HCT116 (cell line): ENCODE data around the gene YEATS4.

ENCODE experiments used
- CEBPB ChIP-seq: IDR thresholded peaks from 2 replicates; pipeline ENCODE4 v1.6.1; 2012; ENCODE audit warnings: low read depth
- CTCF ChIP-seq, 3 experiments: fragments of 200-600 bp in 1 of 3; sonication (generic) in 1 of 3; IDR thresholded peaks in 2 of 3; conservative IDR thresholded peaks in 1 of 3; 2 replicates each; pipeline ENCODE4 v1.5.1; 2012 to 2017; ENCODE audit warnings: low read depth in 2 of 3, low read length in 2 of 3, antibody characterized with exemption in 1 of 3, borderline replicate concordance in 1 of 3, control low read depth in 1 of 3, mild to moderate bottlenecking in 1 of 3, mixed read lengths in 1 of 3, mixed run types in 1 of 3, moderate library complexity in 1 of 3; ENCODE audit not compliant: insufficient read depth in 1 of 3
- EGR1 ChIP-seq: IDR thresholded peaks from 2 replicates; pipeline ENCODE4 v1.6.1; 2012; ENCODE audit warnings: low read depth
- EZH2 ChIP-seq: fragments of 200-600 bp; sonication (generic); IDR thresholded peaks from 2 replicates; pipeline ENCODE4 v1.6.1; 2017; ENCODE audit warnings: antibody characterized with exemption, mixed run types

DNA sequence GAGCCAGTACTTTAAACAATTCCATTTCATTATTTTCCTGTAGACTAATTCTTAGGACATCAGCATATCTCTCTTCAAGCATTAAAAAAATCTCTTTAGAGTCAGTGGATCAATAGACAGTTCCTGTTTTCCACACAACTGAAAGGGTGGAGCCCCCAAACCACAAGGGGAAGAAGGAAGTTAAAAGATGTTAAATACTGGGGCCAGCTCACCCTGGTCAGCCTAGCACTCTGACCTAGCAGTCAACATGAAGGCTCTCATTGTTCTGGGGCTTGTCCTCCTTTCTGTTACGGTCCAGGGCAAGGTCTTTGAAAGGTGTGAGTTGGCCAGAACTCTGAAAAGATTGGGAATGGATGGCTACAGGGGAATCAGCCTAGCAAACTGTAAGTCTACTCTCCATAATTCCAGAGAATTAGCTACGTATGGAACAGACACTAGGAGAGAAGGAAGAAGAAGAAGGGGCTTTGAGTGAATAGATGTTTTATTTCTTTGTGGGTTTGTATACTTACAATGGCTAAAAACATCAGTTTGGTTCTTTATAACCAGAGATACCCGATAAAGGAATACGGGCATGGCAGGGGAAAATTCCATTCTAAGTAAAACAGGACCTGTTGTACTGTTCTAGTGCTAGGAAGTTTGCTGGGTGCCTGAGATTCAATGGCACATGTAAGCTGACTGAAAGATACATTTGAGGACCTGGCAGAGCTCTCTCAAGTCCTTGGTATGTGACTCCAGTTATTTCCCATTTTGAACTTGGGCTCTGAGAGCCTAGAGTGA, 11.2 kb upstream of the YEATS4 start, which contains the start of gene LYZ:
- TF ChIP-seq CTCF (IDR thresholded peaks at IDR 0.05 in 2 of 3, conservative IDR thresholded peaks at IDR 0.05 in 1 of 3; ENCODE audit: borderline replicate concordance in 1 of 3, insufficient read depth in 1 of 3, low read depth in 2 of 3, low read length in 2 of 3) (no peak), CEBPB (no peak), EGR1 (no peak), EZH2 (no peak)
